ENCODE measurements around the gene TMEM214.

DNA sequence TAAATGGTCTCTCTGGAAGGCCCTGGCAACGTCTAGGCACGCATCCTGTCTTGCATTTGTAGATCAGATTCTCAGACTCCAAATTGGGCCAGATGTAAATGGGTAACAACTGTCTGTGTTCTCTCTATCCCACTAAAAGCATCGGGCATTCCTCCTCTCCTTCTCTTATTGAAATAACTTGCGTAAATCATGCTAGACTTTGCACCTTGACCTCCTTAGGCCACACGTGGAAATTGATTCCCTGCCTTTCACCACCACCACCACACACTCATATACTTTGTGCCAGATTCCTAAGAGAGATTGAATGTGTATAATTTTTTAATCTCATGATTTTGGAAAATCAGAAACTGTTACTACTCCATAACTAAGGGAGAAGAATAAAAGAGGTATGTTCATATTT is 41.0 kb upstream of the TMEM214 start:
- TF ChIP-seq, protein P1, sequence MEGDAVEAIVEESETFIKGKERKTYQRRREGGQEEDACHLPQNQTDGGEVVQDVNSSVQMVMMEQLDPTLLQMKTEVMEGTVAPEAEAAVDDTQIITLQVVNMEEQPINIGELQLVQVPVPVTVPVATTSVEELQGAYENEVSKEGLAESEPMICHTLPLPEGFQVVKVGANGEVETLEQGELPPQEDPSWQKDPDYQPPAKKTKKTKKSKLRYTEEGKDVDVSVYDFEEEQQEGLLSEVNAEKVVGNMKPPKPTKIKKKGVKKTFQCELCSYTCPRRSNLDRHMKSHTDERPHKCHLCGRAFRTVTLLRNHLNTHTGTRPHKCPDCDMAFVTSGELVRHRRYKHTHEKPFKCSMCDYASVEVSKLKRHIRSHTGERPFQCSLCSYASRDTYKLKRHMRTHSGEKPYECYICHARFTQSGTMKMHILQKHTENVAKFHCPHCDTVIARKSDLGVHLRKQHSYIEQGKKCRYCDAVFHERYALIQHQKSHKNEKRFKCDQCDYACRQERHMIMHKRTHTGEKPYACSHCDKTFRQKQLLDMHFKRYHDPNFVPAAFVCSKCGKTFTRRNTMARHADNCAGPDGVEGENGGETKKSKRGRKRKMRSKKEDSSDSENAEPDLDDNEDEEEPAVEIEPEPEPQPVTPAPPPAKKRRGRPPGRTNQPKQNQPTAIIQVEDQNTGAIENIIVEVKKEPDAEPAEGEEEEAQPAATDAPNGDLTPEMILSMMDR (IDR thresholded peaks at IDR 0.05; ENCODE audit: low read length) = no peak
- TF ChIP-seq EZH2 (IDR thresholded peaks at IDR 0.05; ENCODE audit: borderline replicate concordance, low read length) = no peak

All from OCI-LY1 (cell line).